Naive thymus-derived CD4-positive, alpha-beta T cell (primary cell): Measurements from ENCODE around the gene MRPS21. TPM values are rescaled to one million over a fixed set of nuclear protein-coding genes. Genes with fewer than 3 reads are reported as not detected.

Experiments used
- ATAC-seq: fragments of 150-1000 bp; cut with Tn5 transposase; 2 replicates; pipeline ENCODE4 v1.10.0; 2021; ENCODE audit warnings: mild to moderate bottlenecking, moderate library complexity
- CTCF ChIA-PET: fragments of 350-600 bp; sonication (Branson Sonifier 250); formaldehyde crosslinking; loops from one replicate; lab custom pipeline; 2021; ENCODE audit warnings: antibody characterized with exemption; lab: Charles Lee
- POLR2A ChIA-PET: fragments of 350-600 bp; sonication (Branson Sonifier 250); formaldehyde crosslinking; loops from one replicate; lab custom pipeline; 2021; ENCODE audit warnings: antibody characterized with exemption, inconsistent platforms; lab: Charles Lee
- DNase-seq, 9 donors: peaks; one replicate each; pipeline versions ENCODE4 v3.0.0 to v3.0.0-alpha.2; 2020 to 2022; ENCODE audit warnings: mixed read lengths in 1 of 9
- H3K27ac ChIP-seq: one replicate; pipeline ENCODE4 v1.7.0; 2013; ENCODE audit warnings: mild to moderate bottlenecking, low read depth, low read length, moderate library complexity
- H3K27me3 ChIP-seq, 2 donors: one replicate each; pipeline ENCODE4 v1.7.0; 2013; ENCODE audit warnings: low read length in 2 of 2, mild to moderate bottlenecking in 2 of 2, moderate library complexity in 2 of 2; ENCODE audit not compliant: control insufficient read depth in 2 of 2, insufficient read depth in 2 of 2
- H3K36me3 ChIP-seq, 3 experiments: 1 replicate in 2 of 3; 2 replicates in 1 of 3; pipeline ENCODE4 v1.7.0; 2013; ENCODE audit warnings: low read length in 3 of 3, mild to moderate bottlenecking in 3 of 3, moderate library complexity in 1 of 3; ENCODE audit not compliant: insufficient read depth in 3 of 3, control insufficient read depth in 2 of 3
- H3K4me1 ChIP-seq, 2 donors: one replicate each; pipeline ENCODE4 v1.7.0; 2013; ENCODE audit warnings: low read length in 2 of 2, mild to moderate bottlenecking in 2 of 2, moderate library complexity in 1 of 2; ENCODE audit not compliant: control insufficient read depth in 2 of 2, insufficient read depth in 2 of 2
- H3K4me3 ChIP-seq: 2 replicates; pipeline ENCODE4 v1.7.0; 2013; ENCODE audit warnings: mild to moderate bottlenecking, low read length
- H3K9me3 ChIP-seq, 3 experiments: 1 replicate in 2 of 3; 2 replicates in 1 of 3; pipeline ENCODE4 v1.7.0; 2013; ENCODE audit warnings: low read length in 3 of 3; ENCODE audit not compliant: control insufficient read depth in 2 of 3
- H3K27ac Mint-ChIP-seq, 9 donors: one replicate each; pipeline ENCODE4 v1.8.0; 2020 to 2022; ENCODE audit warnings: mixed read lengths in 9 of 9, mild to moderate bottlenecking in 8 of 9, moderate library complexity in 5 of 9, inconsistent platforms in 2 of 9
- H3K27me3 Mint-ChIP-seq, 5 donors: one replicate each; pipeline ENCODE4 v1.8.0; 2021 to 2022; ENCODE audit warnings: mixed read lengths in 5 of 5, mild to moderate bottlenecking in 1 of 5
- H3K36me3 Mint-ChIP-seq, 5 donors: one replicate each; pipeline ENCODE4 v1.8.0; 2020 to 2022; ENCODE audit warnings: mixed read lengths in 5 of 5, mild to moderate bottlenecking in 3 of 5, inconsistent platforms in 1 of 5
- H3K4me1 Mint-ChIP-seq, 7 donors: one replicate each; pipeline ENCODE4 v1.8.0; 2020 to 2022; ENCODE audit warnings: mixed read lengths in 7 of 7, mild to moderate bottlenecking in 3 of 7, inconsistent platforms in 1 of 7
- H3K4me3 Mint-ChIP-seq, 10 donors: one replicate each; pipeline ENCODE4 v1.8.0; 2020 to 2022; ENCODE audit warnings: mild to moderate bottlenecking in 10 of 10, mixed read lengths in 10 of 10, moderate library complexity in 6 of 10, inconsistent platforms in 2 of 10
- H3K9me3 Mint-ChIP-seq, 11 donors: one replicate each; pipeline ENCODE4 v1.8.0; 2020 to 2022; ENCODE audit warnings: mixed read lengths in 11 of 11, mild to moderate bottlenecking in 4 of 11, inconsistent platforms in 1 of 11, moderate library complexity in 1 of 11
- intact Hi-C, 2 donors: fragments of 100-400 bp; cut with micrococcal nuclease; formaldehyde crosslinking; loops; one replicate each; pipeline ENCODE4 v1.15.1; 2023
- polyA plus RNA-seq, 2 donors: library from polyadenylated mRNA; unstranded; fragments of 300-500 nt; fragmentation: Illumina TruSeq; gene quantifications; one replicate each; pipeline ENCODE4 v1.2.3, GENCODE V29; 2021
- total RNA-seq, 6 experiments: library from RNA in 5 of 6; stranded (reverse) in 5 of 6; gene quantifications; 1 replicate in 5 of 6; 2 replicates in 1 of 6; pipeline ENCODE4 v1.2.3 and lab custom pipeline; 2021 to 2026

Gene MRPS21
- total and polyA plus RNA-seq, 7 experiments from 2014 or later = 47.9 to 92.9 (median 67.5) TPM

GRCh38 chr1:150259217-150259616 is 34.4 kb upstream of the MRPS21 start:
- CTCF ChIA-PET = no interaction called here
- Histone ChIP-seq H3K36me3 (no peaks in the 10 kb centered on the region), H3K27me3 (peaks cover 0 to 10% of the 10 kb centered on the region in 2 donors), H3K9me3 (no peaks in the 10 kb centered on the region), H3K4me1 (peaks cover 6 to 8% of the 10 kb centered on the region in 2 donors), H3K4me3 (no peak overlapping the region), H3K27ac (no peak overlapping the region)
- peak overlapping the region in 1 of 9 donors; percentile 3 for H3K27ac Mint-ChIP-seq
- ATAC-seq (no peak), DNase-seq (no peak)
- H3K4me1 Mint-ChIP-seq = peaks cover 6 to 23% (median 15%) of the 10 kb centered on the region in 7 donors
- POLR2A ChIA-PET = interaction anchor here (1.4 kb wide), 1 partner anchor 19 kb away, joined by 4 read pairs; no protein-coding TSS in a partner anchor
- intact Hi-C loops = loop anchor here in 1 of 2 donors (5.0 kb wide), 1 partner anchor 258 kb away; the partner anchor contains the start of gene FALEC
- peaks cover 0 to 3% (median 0%) of the 10 kb centered on the region in 11 donors for H3K9me3 Mint-ChIP-seq
- peaks cover 13 to 49% (median 26%) of the 10 kb centered on the region in 5 donors for H3K27me3 Mint-ChIP-seq
- no peak overlapping the region for H3K4me3 Mint-ChIP-seq
- H3K36me3 Mint-ChIP-seq = no peaks in the 10 kb centered on the region

- Histone ChIP-seq H3K9me3 (no peaks in the 10 kb centered on the region), H3K36me3 (peaks cover 0 to 7% (median 0%) of the 10 kb centered on the region in 3 experiments), H3K27me3 (peaks cover 0 to 10% of the 10 kb centered on the region in 2 donors), H3K4me3 (no peak overlapping the region), H3K4me1 (peaks cover 6 to 8% of the 10 kb centered on the region in 2 donors), H3K27ac (no peak overlapping the region)
- ChIA-PET POLR2A (interaction anchor here (1.1 kb wide), 1 partner anchor 26 kb away, joined by 3 read pairs; no protein-coding TSS in a partner anchor), CTCF (interaction anchor here (1.1 kb wide), 1 partner anchor 21 kb away, joined by 3 read pairs; no protein-coding TSS in a partner anchor)
- peaks cover 13 to 49% (median 26%) of the 10 kb centered on the region in 5 donors for H3K27me3 Mint-ChIP-seq
- no peak for DNase-seq
- intact Hi-C loops = loop anchor here in 1 of 2 donors (5.0 kb wide), 1 partner anchor 257 kb away; the partner anchor contains the start of gene FALEC
- no peak for ATAC-seq
- H3K4me3 Mint-ChIP-seq = peak overlapping the region in 1 of 10 donors; percentile 32
- H3K36me3 Mint-ChIP-seq = peaks cover 0 to 4% (median 0%) of the 10 kb centered on the region in 5 donors
- peaks cover 6 to 23% (median 15%) of the 10 kb centered on the region in 7 donors for H3K4me1 Mint-ChIP-seq
- no peak overlapping the region for H3K27ac Mint-ChIP-seq
- peaks cover 0 to 3% (median 0%) of the 10 kb centered on the region in 11 donors for H3K9me3 Mint-ChIP-seq
Observed at GRCh38 chr1:150259758-150260669, 33.6 kb upstream of the MRPS21 start.

GRCh38 chr1:150261367-150261766 is 32.3 kb upstream of the MRPS21 start:
- DNase-seq (no peak), ATAC-seq (no peak)
- Histone ChIP-seq H3K27ac (no peak overlapping the region), H3K9me3 (no peaks in the 10 kb centered on the region), H3K4me3 (no peak overlapping the region), H3K4me1 (peaks cover 0 to under 1% of the 10 kb centered on the region in 2 donors), H3K27me3 (peaks cover 0 to 10% of the 10 kb centered on the region in 2 donors), H3K36me3 (peaks cover 7 to 20% (median 12%) of the 10 kb centered on the region in 3 experiments)
- intact Hi-C loops = no loop called here
- Mint-ChIP-seq H3K36me3 (peaks cover 0 to 12% (median 0%) of the 10 kb centered on the region in 5 donors), H3K4me3 (no peak overlapping the region), H3K4me1 (peaks cover 0 to 11% (median 7%) of the 10 kb centered on the region in 7 donors), H3K27me3 (peaks cover 12 to 43% (median 21%) of the 10 kb centered on the region in 5 donors), H3K9me3 (peaks cover 0 to 3% (median 0%) of the 10 kb centered on the region in 11 donors), H3K27ac (peak overlapping the region in 1 of 9 donors; percentile 48)
- CTCF ChIA-PET = interaction anchor here (0.8 to 1.0 kb wide), 2 partner anchors 22 to 299 kb away, joined by 3 read pairs; no protein-coding TSS in a partner anchor
- POLR2A ChIA-PET = interaction anchor here (0.6 to 1.6 kb wide), 3 partner anchors 21 to 60 kb away, joined by 3 to 6 read pairs (median 3); partner anchors contain the start of gene PRPF3

- no peak overlapping the region for H3K4me3 ChIP-seq
- POLR2A ChIA-PET = interaction anchor here (0.5 to 1.6 kb wide), 5 partner anchors 19 to 79 kb away, joined by 3 to 6 read pairs (median 3); no protein-coding TSS in a partner anchor
- ATAC-seq (no peak), DNase-seq (no peak)
- Mint-ChIP-seq H3K27me3 (peaks cover 1 to 30% (median 10%) of the 10 kb centered on the region in 5 donors), H3K27ac (peak overlapping the region in 7 of 9 donors; percentile 6 to 66 (median 48)), H3K36me3 (peaks cover 0 to 22% (median 0%) of the 10 kb centered on the region in 5 donors), H3K4me1 (peaks cover 7 to 18% (median 11%) of the 10 kb centered on the region in 7 donors), H3K9me3 (peaks cover 0 to 3% (median 0%) of the 10 kb centered on the region in 11 donors), H3K4me3 (no peak overlapping the region)
- peaks cover 8 to 11% of the 10 kb centered on the region in 2 donors for H3K4me1 ChIP-seq
- no peaks in the 10 kb centered on the region for H3K9me3 ChIP-seq
- H3K27me3 ChIP-seq = peaks cover 0 to 4% of the 10 kb centered on the region in 2 donors
- no peak overlapping the region for H3K27ac ChIP-seq
- CTCF ChIA-PET = interaction anchor here (0.5 kb wide), 1 partner anchor 13 kb away, joined by 4 read pairs; no protein-coding TSS in a partner anchor
- intact Hi-C loops = no loop called here
- H3K36me3 ChIP-seq = peaks cover 14 to 30% (median 18%) of the 10 kb centered on the region in 3 experiments
Observed at GRCh38 chr1:150262388-150263320, 31.0 kb upstream of the MRPS21 start.

- Mint-ChIP-seq H3K27me3 (peaks cover 0 to 21% (median 4%) of the 10 kb centered on the region in 5 donors), H3K36me3 (peaks cover 0 to 29% (median 4%) of the 10 kb centered on the region in 5 donors), H3K9me3 (peaks cover 0 to 5% (median 0%) of the 10 kb centered on the region in 11 donors), H3K4me3 (no peak overlapping the region), H3K27ac (peak overlapping the region in 1 of 9 donors; percentile 39), H3K4me1 (peaks cover 14 to 27% (median 19%) of the 10 kb centered on the region in 7 donors)
- peaks cover 14 to 32% (median 18%) of the 10 kb centered on the region in 3 experiments for H3K36me3 ChIP-seq
- H3K4me3 ChIP-seq = no peak overlapping the region
- ATAC-seq (no peak), DNase-seq (no peak)
- intact Hi-C loops = no loop called here
- POLR2A ChIA-PET = interaction anchor here (0.7 kb wide), 1 partner anchor 25 kb away, joined by 4 read pairs; no protein-coding TSS in a partner anchor
- H3K4me1 ChIP-seq = peaks cover 13 to 16% of the 10 kb centered on the region in 2 donors
- H3K27ac ChIP-seq = no peak overlapping the region
- CTCF ChIA-PET = no interaction called here
- H3K27me3 ChIP-seq = no peaks in the 10 kb centered on the region
- no peaks in the 10 kb centered on the region for H3K9me3 ChIP-seq
Observed at GRCh38 chr1:150263549-150263948, 30.1 kb upstream of the MRPS21 start.
